Measurements from ENCODE around the gene FFAR1.

FFAR1 gene

GRCh38 chr19:35314858-35315470, 32.7 kb upstream of the FFAR1 start:
- FAIRE-seq, result no peak

GRCh38 chr19:35315883-35316282, 31.8 kb upstream of the FFAR1 start:
- FAIRE-seq (no peak), DNase-seq (ENCODE audit: low spot score) (no peak)

More at GRCh38 chr19:35314858-35315470, 32.7 kb upstream of the FFAR1 start:
- no peak for DNase-seq (ENCODE audit: low spot score)

- FAIRE-seq (no peak), DNase-seq (ENCODE audit: low spot score) (no peak)
Observed at GRCh38 chr19:35316560-35316959, 31.1 kb upstream of the FFAR1 start.

- DNase-seq (ENCODE audit: low spot score) (no peak), FAIRE-seq (no peak)
Observed at GRCh38 chr19:35317464-35318043, 30.1 kb upstream of the FFAR1 start.

GRCh38 chr19:35318679-35319448, 28.8 kb upstream of the FFAR1 start:
- peak; percentile 74 for FAIRE-seq
- peak; percentile 96 for DNase-seq (ENCODE audit: low spot score)

- FAIRE-seq (no peak), DNase-seq (ENCODE audit: low spot score) (no peak)
Observed at GRCh38 chr19:35320065-35320713, 27.5 kb upstream of the FFAR1 start.

- DNase-seq (ENCODE audit: low spot score) (no peak), FAIRE-seq (no peak)
Observed at GRCh38 chr19:35321291-35321690, 26.4 kb upstream of the FFAR1 start.

- DNase-seq (ENCODE audit: low spot score), result no peak
- FAIRE-seq, result no peak
Observed at GRCh38 chr19:35322014-35322413, 25.7 kb upstream of the FFAR1 start.

- FAIRE-seq (no peak), DNase-seq (ENCODE audit: low spot score) (no peak)
Observed at GRCh38 chr19:35327642-35328041, 20.1 kb upstream of the FFAR1 start.

GRCh38 chr19:35328851-35329285, 18.8 kb upstream of the FFAR1 start, which contains the start of gene CD22:
Gene CD22 (plus strand): TSS chr19:35329187. CDS start chr19:35332041, 2,854 bp downstream.
- no peak for FAIRE-seq

GRCh38 chr19:35329323-35329722, 18.4 kb upstream of the FFAR1 start:
- DNase-seq (ENCODE audit: low spot score), result no peak
- FAIRE-seq, result no peak

More at GRCh38 chr19:35328851-35329285, 18.8 kb upstream of the FFAR1 start, which contains the start of gene CD22:
- DNase-seq (ENCODE audit: low spot score), result no peak

- no peak for FAIRE-seq
- DNase-seq (ENCODE audit: low spot score), result no peak
Observed at GRCh38 chr19:35330475-35330874, 17.2 kb upstream of the FFAR1 start.

GRCh38 chr19:35331551-35332214, 16.0 kb upstream of the FFAR1 start:
- DNase-seq (ENCODE audit: low spot score) (no peak), FAIRE-seq (no peak)

GRCh38 chr19:35332817-35333216, 14.9 kb upstream of the FFAR1 start:
- DNase-seq (ENCODE audit: low spot score) (no peak), FAIRE-seq (no peak)

- no peak for DNase-seq (ENCODE audit: low spot score)
- no peak for FAIRE-seq
Observed at GRCh38 chr19:35334144-35334753, 13.5 kb upstream of the FFAR1 start.

GRCh38 chr19:35336166-35336955, 11.3 kb upstream of the FFAR1 start:
- DNase-seq (ENCODE audit: low spot score) (no peak), FAIRE-seq (no peak)

- FAIRE-seq (no peak), DNase-seq (ENCODE audit: low spot score) (no peak)
Observed at GRCh38 chr19:35337097-35337983, 10.4 kb upstream of the FFAR1 start.

GRCh38 chr19:35337984-35338296, 9.8 kb upstream of the FFAR1 start:
- FAIRE-seq (no peak), DNase-seq (ENCODE audit: low spot score) (no peak)

- FAIRE-seq, result no peak
- DNase-seq (ENCODE audit: low spot score), result no peak
Observed at GRCh38 chr19:35340431-35340830, 7.3 kb upstream of the FFAR1 start.
